Endometrial microvascular endothelial cells (primary cell): Measurements from ENCODE around the gene ALDH3A2. TPM values are rescaled to one million over a fixed set of nuclear protein-coding genes. Genes with fewer than 3 reads are reported as not detected.
"Not testable (repeated sequence)": the region's sequence is repeated elsewhere in the genome, so short reads cannot be mapped to it uniquely, and the experiment has no call there.

Source experiments
- in situ Hi-C: cut with HindIII; loops from 2 replicates; pipeline ENCODE4 v1.10.0; 2017; ENCODE audit warnings: low sequenced_read_pairs, low pct_unique_long_range_greater_than_20kb; ENCODE audit errors: inconsistent ontology term
- total RNA-seq: library from RNA; depleted of rRNA; stranded (reverse); fragments of >200 nt; gene quantifications from one replicate; pipeline ENCODE4 v1.2.3, GENCODE V29; 2015; ENCODE audit errors: inconsistent ontology term

Gene ALDH3A2
- total RNA-seq, 1 donor from 2014 or later: 75.4 TPM

DNA sequence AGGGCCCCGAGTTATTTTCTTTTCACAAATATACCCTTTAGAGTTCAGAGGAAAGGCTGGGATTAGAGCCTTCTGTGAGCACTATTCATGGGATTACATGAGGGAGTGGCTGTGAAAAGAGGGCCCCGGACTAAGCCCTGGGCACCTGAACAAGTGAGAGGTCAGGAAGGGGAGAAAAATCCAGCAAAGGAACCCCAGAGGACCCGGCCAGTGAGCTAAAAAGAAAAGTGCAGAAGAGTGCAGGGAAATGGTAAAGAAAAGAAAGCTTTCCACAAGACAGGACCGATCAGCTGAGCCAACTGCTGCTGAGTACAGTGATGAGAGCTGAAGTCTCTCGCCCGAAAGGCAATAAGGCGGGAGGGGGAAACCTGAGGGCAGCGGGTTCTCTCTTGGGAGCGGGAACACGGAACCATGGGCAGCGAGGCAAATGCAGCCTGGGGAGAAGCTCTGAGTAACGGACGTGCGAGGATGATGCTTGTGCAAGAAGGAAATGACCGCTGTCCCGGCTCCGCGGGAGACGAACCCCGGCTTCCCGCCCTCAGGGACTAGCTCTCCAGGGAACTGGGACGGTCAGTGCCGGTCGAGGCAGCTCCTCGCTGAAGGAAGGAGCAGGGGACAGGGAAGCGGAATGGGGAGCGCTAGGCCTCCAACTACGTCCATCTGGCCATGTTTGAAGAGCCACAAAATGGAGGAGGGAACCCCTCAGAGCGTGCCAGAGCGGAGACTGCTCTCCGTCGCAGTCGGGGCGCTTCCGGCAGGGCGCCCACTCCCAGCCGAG lies 665 bp upstream of the ALDH3A2 start:
- in situ Hi-C loops: no loop called here

- in situ Hi-C loops: no loop called here
Observed at GRCh38 chr17:19649274-19649541, 657 bp downstream of the ALDH3A2 start.

DNA sequence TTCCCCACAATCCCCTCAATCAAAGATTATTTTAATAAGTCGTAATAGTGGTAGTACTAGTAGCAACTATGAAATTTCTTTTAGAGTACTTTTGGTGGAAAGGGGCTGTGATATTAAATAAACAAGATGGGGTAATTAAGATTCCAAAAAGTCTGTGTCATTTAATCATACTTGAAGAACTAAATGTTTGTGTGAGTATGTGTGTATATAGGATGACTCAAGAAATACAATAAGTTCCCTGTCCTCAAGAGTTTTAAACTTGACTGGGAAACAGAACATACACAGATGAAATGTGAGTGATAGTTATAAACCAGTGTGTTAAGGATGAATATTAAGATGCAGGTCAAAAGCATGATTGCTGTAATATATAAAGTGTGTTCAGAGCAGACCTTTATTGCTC lies 2.3 kb downstream of the ALDH3A2 start:
- in situ Hi-C loops: no loop called here

DNA sequence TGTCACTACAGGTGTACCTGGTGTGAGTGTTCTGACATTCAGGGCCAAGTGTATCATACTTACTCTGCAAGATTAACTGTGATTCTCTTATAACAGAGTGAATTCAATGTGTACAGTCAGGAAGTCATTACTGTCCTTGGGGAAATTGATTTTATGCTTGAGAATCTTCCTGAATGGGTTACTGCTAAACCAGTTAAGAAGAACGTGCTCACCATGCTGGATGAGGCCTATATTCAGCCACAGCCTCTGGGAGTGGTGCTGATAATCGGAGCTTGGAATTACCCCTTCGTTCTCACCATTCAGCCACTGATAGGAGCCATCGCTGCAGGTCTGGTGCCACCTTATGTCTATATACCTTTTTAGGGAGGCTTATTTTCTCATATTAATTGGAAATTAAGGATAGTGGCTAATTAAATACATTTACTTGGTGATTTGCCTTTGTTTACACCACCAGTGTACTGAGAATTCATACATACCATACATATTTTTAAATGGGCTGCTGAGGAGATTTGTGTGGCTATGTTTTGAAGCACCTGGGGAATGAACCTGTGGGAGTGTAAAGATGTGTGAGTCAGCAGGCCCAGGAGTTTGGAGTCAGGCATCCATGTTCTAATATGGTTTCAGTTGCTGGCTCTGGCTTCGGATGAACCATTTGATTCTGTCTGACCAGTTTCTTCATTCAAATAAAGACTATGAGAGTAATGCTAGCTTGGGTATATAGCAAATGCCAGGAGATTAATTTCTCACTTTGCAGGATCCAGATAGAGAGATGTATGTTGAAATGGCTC lies 3.1 kb downstream of the ALDH3A2 start:
- in situ Hi-C loops: no loop called here

DNA sequence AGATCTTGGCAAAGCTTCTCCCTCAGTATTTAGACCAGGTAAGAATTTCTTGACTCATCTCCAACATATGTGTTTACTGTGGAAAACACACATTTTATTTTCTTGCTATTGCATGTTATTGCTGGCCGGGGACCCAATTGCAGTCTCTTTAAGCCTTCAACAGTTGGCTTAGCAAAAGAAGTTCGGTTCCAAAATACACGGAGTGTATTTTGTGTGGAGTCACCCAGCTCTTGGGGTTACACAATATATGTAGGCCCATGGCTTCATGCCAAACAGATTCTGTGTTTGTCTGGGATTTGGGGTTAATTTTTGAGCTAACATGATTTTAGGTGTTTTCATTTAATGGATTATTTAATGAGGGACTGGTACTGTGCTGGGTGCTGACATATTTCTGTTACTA lies 4.0 kb downstream of the ALDH3A2 start:
- in situ Hi-C loops: no loop called here

GRCh38 chr17:19654342-19654886 lies 5.9 kb downstream of the ALDH3A2 start:
- in situ Hi-C loops: no loop called here

DNA sequence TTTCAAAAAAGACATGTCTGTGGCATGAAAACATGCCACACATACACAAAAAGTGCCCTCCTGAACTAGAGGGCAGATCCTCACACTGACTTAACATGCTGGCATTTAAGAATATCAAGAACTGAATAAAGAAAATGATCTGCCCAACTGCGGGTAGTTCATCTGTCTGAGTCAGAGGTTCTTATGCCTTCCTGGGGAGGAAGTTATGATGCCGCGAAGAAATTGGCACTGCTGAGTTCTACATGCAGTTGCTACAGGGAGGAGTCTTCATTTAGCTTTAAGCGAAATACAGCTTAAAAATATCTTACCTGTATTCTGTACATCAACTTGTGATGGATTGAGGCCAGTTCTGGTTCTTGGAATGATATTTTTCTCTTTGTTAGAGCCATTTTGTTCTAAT lies 6.3 kb downstream of the ALDH3A2 start:
- in situ Hi-C loops: no loop called here

- in situ Hi-C loops: no loop called here
Observed at GRCh38 chr17:19656336-19656735, 7.8 kb downstream of the ALDH3A2 start.

- in situ Hi-C loops: no loop called here
Observed at GRCh38 chr17:19656851-19657581, 8.5 kb downstream of the ALDH3A2 start.

GRCh38 chr17:19659366-19660177 lies 11.0 kb downstream of the ALDH3A2 start:
- in situ Hi-C loops: no loop called here

- in situ Hi-C loops: no loop called here
Observed at GRCh38 chr17:19660219-19660870, 11.8 kb downstream of the ALDH3A2 start.

DNA sequence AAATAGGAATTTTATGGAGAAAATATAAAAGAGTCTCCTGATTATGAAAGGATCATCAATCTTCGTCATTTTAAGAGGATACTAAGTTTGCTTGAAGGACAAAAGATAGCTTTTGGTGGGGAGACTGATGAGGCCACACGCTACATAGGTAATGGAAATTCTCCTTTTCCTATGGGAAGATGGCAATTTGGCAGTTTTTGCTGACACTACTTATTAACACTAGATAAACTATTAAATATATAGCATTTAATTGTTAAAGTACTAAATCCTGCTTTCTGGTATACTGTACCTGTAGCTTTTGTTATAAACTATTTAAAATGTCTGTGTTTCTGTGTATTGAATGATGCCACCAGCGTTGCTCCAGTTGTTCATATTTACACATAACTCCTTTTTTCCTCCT lies 12.6 kb downstream of the ALDH3A2 start:
- in situ Hi-C loops: no loop called here

DNA sequence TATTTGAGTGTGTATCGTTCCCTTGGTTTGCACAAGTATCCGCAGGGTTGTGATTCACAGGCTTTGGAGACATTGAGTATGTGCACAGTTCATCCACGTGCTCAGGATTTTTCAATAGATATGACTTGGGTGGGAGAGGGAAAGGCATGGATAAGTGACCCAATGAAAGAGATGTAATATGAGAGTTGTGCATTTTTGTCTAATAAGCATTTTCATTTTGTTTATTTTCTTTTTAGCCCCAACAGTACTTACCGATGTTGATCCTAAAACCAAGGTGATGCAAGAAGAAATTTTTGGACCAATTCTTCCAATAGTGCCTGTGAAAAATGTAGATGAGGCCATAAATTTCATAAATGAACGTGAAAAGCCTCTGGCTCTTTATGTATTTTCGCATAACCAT lies 14.5 kb downstream of the ALDH3A2 start:
- in situ Hi-C loops: no loop called here

DNA sequence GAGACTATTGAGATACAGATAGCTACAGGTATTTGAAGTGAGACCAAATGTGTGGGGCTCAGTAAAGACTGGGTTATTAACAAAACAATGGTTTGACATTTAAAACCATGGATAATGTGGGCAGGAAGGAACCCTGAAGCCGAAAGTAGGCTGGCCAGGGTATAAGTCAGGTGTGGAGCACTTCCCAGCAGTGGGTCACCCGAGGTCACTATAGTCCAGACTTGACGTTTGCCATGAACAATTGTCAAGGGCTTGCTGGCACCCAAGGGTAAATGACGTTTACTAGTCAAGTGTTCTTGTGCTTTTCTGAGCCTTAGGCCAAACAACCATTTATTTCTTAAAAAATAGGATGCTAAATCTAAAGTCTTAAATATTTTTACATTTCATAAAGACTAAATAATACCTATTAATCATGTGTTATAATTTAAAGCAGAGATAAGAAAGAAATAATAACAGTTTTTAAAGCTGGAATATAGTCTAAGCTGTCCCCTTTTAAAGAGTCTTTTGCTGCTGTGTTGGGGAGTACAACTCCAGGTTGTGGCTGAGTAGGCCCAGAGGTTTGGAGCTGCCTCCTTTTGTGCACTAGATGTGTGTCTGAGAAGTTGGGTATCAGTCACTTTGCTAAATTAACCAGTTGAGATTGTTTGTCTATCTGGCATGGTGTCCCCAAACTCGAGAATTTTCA lies 15.7 kb downstream of the ALDH3A2 start:
- in situ Hi-C loops: no loop called here

- in situ Hi-C loops: no loop called here
Observed at GRCh38 chr17:19664821-19665181, 16.2 kb downstream of the ALDH3A2 start.

- in situ Hi-C loops: not testable (repeated sequence)
Observed at GRCh38 chr17:19669680-19670079, 21.1 kb downstream of the ALDH3A2 start.

DNA sequence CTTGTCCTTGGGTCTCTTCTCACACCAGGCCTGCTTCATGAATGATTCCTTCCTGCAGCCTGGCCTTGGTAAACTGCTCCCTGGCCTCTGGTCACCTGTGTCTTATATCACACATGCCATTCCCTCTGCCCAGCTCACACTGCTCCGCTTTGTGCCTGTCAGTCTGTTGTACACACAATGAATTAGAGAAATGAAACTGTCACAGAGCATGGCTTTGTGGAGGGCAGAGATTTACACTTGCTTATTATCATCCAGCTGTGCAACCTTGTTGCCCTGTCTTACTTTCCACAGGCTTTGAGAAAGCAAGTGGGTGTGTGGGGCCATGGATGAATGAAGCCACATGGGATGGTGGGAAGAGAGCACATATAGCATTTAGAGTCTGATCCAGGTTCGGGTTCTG lies 22.4 kb downstream of the ALDH3A2 start:
- in situ Hi-C loops: no loop called here

DNA sequence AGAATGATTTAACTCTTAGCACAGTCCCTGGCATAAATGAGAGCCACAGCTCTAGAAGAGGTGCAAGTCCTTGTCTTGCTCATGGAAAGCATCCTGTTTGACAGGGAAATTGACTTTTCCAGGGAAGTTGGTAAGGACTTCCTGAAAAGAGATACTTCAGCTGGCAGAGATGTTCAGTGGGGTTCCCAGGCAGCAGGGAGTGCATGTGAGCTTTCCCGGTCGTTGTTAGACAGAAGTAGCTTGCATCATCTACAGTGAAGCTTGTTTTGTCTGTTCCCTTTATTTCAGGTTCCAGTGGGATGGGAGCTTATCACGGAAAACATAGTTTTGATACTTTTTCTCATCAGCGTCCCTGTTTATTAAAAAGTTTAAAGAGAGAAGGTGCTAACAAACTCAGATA lies 22.9 kb downstream of the ALDH3A2 start:
- in situ Hi-C loops: no loop called here
